ENCODE results near the gene NME7.

The NME7 gene

GRCh38 chr1:169387399-169387798 is 19.8 kb upstream of the NME7 start:
- CTCF ChIA-PET = no interaction called here

GRCh38 chr1:169383449-169383848 is 15.9 kb upstream of the NME7 start:
- ChIA-PET CTCF (interaction anchor here (1.1 kb wide), 1 partner anchor 9 kb away, joined by 4 read pairs; no protein-coding TSS in a partner anchor), POLR2A (no interaction called here)
- DNase-seq (ENCODE audit: extremely low spot score) = no peak
- TF ChIP-seq CTCF (IDR thresholded peaks at IDR 0.05; ENCODE audit: control extremely low read depth, extremely low read depth, low read depth, missing control alignments) = no peak

More at GRCh38 chr1:169387399-169387798, 19.8 kb upstream of the NME7 start:
- no peak for DNase-seq (ENCODE audit: extremely low spot score)
- POLR2A ChIA-PET = no interaction called here
- TF ChIP-seq CTCF (IDR thresholded peaks at IDR 0.05; ENCODE audit: control extremely low read depth, extremely low read depth, low read depth, missing control alignments) = no peak

- CTCF ChIA-PET = no interaction called here
- DNase-seq (ENCODE audit: extremely low spot score) = no peak
- POLR2A ChIA-PET = no interaction called here
- TF ChIP-seq CTCF (IDR thresholded peaks at IDR 0.05; ENCODE audit: control extremely low read depth, extremely low read depth, low read depth, missing control alignments) = no peak
Measured at GRCh38 chr1:169381162-169381561, 13.6 kb upstream of the NME7 start.

GRCh38 chr1:169371404-169371803 is 3.8 kb upstream of the NME7 start:
- no peak for DNase-seq (ENCODE audit: extremely low spot score)
- TF ChIP-seq CTCF (IDR thresholded peaks at IDR 0.05; ENCODE audit: control extremely low read depth, extremely low read depth, low read depth, missing control alignments) = no peak
- ChIA-PET POLR2A (no interaction called here), CTCF (interaction anchor here (1.3 kb wide), 2 partner anchors 24 to 768 kb away, joined by 3 to 4 read pairs; no protein-coding TSS in a partner anchor)

- ChIA-PET CTCF (interaction anchor here (1.3 to 1.7 kb wide), 3 partner anchors 17 to 1025 kb away, joined by 3 to 9 read pairs (median 3); no protein-coding TSS in a partner anchor), POLR2A (interaction anchor here (0.6 kb wide), 1 partner anchor 425 kb away, joined by 3 read pairs; no protein-coding TSS in a partner anchor)
- no peak for TF ChIP-seq CTCF (IDR thresholded peaks at IDR 0.05; ENCODE audit: control extremely low read depth, extremely low read depth, low read depth, missing control alignments)
- DNase-seq (ENCODE audit: extremely low spot score) = peak; percentile 15
Measured at GRCh38 chr1:169368406-169368769, 791 bp upstream of the NME7 start.

- POLR2A ChIA-PET = no interaction called here
- TF ChIP-seq CTCF (IDR thresholded peaks at IDR 0.05; ENCODE audit: control extremely low read depth, extremely low read depth, low read depth, missing control alignments) = no peak
- CTCF ChIA-PET = interaction anchor here (0.6 to 1.7 kb wide), 3 partner anchors 19 to 1401 kb away, joined by 3 to 9 read pairs (median 3); no protein-coding TSS in a partner anchor
- no peak for DNase-seq (ENCODE audit: extremely low spot score)
Measured at GRCh38 chr1:169367096-169367685, 406 bp downstream of the NME7 start.
